Amniotic epithelial cell (primary cell): Measurements from ENCODE around the gene CDKN2C.
A peak's percentile ranks its signal among the peaks of the same experiment; 100 is the strongest.

Experiments used
- DNase-seq: peaks from one replicate; pipeline ENCODE4 v3.0.0-alpha.2; 2010; ENCODE audit warnings: low read depth

Gene CDKN2C

DNA sequence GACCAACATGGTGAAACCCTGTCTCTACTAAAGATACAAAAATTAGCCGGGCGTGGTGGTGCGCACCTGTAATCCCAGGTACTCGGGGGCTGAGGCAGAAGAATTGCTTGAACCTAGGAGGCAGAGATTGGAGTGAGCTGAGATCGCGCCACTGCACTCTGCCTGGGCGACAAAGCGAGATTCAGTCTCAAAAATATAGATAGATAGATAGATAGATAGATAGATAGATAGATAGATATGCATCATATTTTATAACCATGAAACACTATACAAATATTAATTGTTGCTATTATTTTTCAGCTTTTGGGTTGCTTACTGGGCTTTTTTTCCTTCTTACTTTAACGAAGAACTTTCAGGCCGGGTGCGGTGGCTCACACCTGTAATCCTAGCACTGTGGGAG is 5.2 kb upstream of the CDKN2C start:
- DNase-seq: no peak

DNA sequence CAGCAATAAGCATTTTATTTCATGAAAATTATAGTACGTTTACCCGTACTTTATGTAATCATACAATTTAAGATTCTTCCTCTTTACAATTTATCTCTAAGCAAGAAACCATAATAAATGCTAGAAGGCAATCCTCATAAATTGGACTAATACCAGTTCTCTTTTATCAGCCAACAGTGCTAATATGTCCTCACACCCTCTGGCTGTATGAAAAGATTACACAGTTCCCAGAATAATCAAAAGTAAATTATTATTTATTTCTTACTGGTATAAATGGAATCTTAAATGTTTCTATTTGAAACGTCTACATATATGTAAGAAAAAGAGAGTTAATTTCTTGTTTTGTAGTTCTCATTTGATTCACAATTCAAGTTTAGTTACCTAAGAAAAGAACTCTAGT is 3.1 kb upstream of the CDKN2C start:
- no peak for DNase-seq

DNA sequence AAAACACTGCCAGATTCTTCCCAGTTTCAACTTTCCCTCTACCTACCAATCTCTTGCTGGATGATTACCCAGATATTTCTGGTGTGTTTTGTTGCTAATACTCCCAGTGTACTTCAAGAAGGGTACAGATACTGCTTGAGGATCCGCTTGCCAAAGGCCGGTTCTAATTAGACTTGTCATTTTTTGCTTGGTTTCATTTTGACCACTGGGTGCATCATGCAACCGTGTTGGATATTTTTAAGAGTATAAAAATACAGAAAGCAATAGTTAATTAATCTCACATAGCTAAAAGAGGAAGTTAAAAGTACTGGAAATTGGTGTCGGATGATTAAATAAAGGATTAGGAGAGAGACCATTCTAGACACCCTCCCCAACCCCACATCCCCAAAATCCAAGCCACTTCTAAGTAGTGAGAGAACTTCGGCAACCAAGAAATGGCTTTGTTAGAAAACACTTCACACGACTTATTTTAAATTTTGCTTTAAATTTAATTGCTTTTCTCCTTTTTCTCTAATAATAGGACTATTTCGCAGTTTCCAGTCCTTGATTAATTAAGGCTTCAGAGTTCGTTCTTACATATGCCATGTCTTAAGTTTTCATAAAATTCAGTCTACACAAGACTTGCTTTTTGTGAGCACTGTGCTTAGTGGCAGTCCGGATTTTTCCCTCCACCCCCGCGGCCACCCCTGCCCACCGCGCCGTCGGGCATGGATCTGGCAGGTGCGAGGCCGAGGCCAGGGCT is 2.5 kb upstream of the CDKN2C start:
- no peak for DNase-seq

DNA sequence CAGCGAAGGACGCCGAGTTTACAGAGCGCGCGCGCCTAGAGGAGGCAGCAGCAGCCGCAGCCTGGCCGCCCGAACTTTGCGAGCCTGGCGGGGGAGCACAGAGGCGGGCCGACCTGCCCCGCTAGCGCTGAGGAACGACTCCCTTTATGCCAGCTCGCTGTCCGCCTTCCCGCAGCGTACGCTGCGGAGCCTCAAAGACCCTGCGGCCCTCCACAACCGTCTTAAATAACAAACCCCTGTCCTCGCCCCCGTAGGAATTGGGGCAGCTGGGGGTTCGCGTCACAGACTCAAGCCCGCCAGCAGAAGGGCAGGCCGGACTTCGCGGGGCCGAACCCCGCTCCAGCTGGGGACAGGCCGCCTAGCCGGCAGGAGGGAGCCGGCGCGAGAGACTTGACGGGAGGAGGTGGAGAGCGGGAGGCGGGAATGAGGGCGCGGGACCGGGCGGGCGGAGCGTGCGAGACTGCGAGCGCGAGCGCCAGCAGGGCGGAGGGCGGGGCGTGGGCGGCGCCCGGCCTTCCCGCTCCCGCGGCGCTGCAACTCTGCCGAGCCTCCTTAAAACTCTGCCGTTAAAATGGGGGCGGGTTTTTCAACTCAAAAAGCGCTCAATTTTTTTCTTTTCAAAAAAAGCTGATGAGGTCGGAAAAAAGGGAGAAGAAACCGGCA is 1.8 kb upstream of the CDKN2C start:
- peak; percentile 84 for DNase-seq

DNA sequence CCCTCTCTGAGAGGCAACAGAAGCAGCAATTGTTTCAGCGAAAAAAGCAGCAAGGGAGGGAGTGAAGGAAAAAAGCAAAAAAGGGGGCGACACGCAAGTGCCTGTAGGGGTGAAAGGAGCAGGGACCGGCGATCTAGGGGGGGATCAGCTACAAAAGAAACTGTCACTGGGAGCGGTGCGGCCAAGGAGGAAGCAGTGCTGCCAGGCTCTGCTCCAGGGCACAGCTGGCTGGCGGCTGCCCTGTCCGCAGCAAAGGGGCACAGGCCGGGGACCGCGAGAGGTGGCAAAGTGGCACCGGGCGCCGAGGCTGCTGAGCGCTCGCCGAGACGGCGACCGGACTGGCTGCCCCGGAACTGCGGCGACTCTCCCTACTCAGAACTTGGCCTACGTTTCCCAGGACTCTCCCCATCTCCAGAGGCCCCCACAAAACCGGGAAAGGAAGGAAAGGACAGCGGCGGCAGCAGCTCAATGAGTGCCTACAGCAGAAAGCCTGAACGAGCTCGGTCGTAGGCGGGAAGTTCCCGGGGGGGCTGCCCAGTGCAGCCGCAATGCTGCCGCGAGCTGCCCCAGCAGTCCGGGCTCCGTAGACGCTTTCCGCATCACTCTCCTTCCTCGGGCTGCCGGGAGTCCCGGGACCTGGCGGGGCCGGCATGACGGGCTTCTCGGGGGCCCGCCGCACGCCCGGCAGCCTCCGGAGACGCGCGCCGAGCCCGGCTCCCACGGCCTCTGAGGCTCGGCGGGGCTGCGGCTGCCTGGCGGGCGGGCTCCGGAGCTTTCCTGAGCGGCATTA is 1.0 kb upstream of the CDKN2C start:
- no peak for DNase-seq

DNA sequence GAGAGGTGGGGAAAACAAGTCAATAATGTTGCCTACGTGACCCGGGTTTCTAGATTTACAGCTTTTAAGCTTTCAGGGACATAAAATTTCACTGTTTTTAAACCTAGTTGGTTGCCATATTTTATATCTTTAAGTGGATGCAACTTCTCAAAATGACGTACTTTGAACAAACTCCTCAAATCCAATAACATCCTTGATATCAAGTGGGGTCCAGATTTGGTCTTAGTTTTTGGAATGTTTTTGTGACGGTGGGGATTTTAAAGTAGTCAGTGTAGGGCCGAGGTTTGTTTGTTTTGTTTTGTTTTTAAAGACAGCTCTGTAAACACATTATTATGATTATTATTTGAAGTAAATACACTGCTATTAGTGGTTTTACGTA is 453 bp downstream of the CDKN2C start:
- DNase-seq: no peak

DNA sequence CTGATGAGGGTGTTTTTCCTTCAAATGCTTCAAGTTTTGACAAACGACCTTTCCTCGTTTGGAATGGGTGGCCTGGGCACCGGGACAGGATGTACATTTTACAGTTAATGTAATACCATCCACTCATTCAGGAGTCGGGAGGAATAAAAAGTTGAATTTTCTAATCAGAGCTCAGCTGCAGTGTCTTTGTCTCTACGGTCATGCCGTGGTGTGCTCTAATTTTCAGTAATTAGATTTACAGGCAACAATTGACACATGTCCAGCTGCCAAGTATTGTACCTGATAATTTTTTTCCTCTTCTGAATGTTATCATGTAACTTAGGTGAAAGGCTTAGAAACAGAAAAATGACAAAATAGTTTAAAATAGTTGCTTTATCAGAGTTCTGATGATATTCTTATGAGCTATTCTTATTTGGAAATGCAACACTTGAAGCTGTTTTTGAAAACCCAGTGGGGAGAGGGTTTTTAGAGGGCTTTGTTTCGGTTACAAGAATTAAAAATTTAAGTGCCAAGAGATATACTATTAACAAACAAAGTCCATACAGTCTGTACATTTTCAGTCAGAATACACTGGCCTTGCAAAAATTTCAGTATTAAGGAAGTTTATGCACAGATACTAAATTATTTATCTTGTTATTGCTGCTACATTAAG is 1.0 kb downstream of the CDKN2C start:
- DNase-seq: no peak

DNA sequence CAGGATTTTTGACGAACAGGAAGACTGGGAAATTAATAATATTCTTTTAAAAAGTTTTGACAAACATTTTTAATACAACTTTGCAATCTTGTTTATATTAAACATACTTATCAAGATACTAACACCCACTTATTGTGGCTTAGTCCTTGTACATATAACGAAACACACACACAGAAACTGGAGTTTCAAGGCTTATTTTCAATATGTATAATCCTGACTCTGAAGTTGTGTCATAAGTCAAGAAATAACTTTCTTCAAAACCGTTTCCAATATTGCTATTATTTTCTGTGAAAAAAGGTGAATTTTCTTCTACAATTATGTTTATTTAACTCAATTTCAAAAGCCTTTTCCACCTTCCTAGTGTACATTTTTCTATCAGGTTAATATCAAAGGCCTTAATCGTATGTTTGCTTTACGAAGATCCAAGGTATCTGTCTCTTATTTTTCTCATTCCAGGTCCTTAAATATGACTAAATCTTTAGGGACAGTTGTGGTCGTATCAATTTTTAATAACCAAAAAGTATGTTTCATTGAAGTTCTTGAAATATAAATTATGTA is 1.8 kb downstream of the CDKN2C start:
- DNase-seq: no peak

DNA sequence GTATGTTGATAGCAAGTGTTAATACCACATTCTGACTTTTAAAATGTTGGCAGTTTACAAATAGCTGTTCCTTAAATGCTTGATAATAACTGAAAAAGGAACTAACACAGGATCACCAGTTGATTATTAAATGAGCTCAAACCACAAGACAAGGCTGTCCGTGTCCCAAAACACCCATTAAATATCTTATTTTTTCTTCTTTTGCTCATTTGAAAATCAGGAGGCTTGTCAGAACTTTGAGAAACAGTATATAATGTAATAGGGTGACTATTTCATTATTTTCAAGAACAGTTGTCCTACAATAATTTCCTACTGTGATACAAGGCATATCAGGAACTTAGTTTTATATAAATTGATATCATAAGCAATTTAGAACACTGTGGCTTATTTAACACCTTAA is 2.7 kb downstream of the CDKN2C start:
- no peak for DNase-seq

DNA sequence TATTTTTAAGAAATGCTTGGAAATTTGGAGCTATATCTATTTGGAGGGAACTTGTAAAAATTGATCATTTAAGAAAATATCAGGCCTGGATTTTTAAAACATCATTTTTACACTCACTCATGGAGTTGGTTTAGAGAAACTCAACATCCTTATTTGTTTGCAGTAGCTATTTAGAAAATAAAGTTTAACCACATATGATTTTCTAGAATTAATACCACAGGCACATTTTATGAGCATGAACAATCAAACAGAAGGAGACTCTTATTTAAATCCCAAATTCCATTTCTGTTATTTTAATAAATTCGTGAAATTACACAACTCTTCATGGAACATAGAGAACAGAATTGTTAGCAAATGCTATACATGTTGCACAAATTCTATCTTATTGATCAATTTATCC is 3.2 kb downstream of the CDKN2C start:
- DNase-seq: no peak

DNA sequence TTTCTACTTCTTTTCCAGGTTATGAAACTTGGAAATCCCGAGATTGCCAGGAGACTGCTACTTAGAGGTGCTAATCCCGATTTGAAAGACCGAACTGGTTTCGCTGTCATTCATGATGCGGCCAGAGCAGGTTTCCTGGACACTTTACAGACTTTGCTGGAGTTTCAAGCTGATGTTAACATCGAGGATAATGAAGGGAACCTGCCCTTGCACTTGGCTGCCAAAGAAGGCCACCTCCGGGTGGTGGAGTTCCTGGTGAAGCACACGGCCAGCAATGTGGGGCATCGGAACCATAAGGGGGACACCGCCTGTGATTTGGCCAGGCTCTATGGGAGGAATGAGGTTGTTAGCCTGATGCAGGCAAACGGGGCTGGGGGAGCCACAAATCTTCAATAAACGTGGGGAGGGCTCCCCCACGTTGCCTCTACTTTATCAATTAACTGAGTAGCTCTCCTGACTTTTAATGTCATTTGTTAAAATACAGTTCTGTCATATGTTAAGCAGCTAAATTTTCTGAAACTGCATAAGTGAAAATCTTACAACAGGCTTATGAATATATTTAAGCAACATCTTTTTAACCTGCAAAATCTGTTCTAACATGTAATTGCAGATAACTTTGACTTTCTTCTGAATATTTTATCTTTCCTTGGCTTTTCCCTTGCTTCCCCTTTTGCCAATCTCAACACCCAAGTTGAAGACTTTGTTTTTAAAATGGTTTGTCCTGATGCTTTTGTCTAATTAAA is 4.0 kb downstream of the CDKN2C start:
- no peak for DNase-seq

DNA sequence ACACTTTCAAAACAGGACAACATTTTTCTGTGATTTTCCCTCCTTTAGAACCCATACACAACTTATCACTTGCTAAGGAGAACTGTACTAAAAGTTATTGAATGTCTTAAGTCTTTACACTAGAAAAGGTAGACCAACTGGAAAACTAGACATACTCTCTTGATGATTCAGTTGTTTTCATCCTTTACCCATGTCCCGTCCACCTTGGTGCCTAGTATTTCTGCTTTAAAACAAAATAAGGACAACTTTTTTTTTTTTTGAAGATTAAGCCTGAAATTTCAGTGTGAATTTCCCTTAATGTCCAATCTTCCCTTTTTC is 4.5 kb downstream of the CDKN2C start:
- DNase-seq: no peak

DNA sequence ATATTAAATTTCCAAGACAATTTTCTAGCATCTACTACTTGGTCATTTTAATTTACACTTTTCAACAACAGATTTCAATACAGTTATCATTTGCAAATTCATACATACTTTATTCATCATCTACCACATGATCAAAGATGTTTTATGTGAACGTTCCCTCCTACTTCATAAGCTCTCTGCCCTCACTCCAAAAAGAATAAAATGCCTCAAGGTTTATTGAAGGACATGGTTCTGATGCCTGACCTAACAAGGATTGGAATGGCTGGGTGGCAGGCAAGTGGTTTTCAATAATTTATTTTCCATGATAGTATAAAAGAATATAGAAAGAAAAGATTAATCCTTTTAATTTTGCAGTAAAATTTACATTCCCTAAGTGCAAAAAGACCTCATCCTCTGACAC is 5.4 kb downstream of the CDKN2C start:
- DNase-seq: no peak

DNA sequence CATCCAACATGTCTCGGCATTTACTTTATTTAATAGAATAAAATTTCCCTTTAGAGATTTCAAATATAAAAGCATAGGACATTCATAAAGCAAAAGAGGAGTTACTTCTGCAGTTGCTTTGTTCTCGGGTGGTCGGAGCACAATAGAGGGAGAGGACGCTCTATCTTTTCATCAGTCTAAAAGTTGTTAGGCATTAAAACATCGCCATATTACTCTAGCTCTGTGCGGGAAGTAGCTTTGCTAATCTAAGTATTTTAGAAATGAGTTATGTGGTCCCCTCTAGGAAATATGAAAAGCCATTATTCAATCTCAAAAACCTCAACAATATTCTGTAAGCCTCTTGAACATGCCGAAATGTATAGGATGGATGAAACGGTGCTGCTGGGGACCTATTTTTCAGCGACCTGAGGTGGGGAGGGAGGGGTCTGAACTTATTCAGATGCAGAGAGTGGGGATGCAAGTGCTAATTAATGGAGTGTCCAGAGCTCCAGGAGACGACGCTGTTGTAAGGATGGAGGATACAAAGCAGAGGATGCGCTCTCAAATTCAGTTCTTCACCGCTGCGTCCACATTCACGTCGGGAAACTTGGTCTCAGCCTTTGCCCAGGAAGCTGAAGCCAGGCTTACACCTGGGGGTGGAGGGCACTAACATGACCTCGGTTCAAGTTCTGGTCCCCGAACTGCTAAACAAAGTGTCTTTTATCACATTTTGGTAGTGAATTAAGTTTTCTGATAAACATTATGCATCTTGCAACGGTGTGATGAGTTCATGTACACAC is 6.3 kb downstream of the CDKN2C start:
- no peak for DNase-seq

DNA sequence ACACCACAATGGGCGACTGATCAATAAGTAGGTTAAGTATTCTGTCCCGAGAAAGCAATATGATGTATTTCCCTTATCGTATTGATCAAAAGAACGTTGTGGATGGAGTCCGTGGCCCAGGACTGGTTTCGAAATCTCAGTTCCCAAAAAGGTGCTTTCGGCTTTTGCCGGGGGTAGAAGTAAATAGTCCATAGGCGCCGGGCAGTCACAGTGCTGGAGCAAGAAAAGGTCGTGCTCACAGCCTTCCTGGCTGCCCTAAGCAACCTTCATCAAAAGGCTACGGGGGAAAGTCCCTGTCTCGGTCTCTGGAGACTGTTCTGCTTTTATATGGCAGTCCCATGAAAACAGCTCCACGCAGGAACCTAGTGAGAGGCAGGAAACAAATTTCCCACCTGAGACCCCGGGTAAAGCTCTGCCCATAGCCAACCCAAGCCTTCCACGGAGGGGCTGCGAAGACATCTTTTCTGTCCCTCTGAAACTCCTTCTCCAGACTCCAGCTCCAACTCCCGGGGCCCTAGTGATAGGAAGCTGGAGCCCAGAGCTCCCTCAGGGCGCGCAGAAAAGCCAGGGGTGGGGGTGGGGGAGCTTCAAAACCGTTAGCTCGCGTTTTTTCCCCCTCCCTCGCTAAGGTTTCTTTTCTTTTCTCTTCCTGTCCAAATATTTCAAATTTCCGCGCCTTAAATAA is 7.0 kb downstream of the CDKN2C start:
- DNase-seq: no peak

DNA sequence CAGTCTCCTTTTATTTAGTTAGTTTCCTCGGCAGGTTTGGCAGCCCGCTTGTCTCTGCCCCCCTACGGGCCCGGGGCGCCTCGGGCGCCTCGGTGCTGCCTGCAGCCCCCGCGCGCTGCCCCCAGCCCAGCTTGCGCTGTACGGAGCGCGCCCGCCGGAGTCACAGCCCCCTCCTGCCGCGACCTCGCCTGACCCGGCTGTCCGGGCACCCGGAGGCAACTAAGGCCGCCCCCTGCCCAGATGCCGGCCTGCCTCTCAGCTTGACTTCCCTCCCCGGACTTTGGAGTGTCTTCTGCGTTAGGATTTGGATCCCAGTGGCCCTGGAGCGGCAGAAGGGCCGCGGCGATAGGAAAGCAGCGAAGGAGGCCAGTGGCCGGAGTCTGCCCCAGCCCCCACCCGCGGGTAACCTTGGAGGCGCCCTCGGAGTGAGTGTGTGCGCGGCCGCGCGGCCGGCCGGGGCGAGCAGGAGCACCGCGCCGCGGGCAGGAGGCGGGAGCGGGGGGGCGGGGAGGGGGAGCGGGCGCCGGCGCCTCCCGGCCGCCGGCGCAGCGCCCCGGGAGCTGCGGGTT is 7.6 kb downstream of the CDKN2C start:
- DNase-seq: peak; percentile 41

DNA sequence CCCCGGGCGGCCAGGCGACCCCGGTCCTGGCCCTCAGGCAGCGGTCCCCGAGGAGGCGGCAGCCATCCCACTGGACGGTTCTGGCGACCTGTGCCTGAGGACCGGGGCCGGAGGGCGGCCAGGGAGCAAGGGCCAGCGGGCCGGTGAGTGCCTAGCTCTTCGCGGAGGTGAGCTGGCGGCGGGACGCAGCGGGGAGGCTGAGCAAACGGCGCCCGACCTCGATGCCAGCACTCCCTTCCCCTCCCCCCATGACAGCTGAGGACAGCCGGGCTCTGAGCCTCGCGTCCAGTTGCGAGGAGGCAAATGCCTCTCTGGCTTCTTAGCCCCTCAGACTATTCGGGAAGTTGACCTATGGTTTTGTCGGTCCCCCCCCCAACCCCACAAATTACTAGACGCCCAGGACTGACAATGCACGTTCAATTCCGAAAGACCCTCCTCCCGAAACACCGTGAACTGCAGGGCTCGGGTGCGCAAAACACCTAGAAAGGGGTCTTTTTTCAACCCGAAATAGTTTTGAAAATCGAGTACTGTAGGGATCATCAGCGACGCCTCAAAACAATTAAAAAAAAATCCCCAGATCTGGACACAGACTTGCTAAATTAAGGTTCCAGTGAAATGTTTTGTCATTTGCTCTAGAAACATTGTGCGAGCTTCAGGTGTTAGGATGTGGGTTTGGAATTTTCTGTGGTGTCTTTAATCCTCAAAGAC is 8.3 kb downstream of the CDKN2C start:
- no peak for DNase-seq

DNA sequence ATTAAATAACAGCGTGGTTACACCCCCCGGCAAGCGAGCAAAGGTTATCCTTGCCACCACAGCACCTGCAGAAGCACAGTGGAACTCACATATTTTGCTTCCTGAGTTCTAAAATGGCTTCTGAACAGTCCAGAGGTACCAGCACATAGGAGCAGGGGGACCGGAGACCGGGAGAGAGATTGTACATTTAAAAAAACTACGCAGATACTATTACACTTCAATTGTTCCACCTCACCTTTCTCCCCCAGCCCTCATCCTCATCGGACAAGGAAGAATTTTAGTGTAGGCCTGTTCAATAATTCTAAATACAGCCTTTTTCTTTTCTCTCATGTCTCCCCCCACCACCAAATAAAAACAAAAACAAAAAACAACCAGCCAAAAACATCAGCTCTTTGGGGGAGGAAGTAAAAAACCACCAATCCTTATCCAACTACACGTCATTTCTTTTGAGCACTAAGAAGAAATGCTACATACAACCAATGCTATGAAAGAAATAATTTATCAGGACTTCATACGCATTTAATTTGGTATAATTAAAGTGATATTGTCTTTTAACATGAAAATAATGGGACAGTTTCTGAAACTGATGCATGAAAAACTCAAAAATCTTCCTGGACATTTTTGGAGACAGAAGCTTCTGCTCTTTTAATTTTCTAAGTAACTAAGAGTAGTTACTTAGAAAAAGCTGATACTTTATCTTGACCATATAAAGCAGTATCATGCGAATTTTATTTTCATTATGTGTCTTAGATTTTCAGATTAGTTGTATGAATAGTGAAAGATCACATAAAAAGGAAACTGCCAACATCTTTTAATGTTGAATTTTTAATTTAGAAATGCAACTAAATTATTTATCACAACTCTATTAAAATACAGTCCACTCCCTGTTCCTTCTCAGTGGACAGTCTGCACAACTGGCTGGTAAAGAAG is 9.1 kb downstream of the CDKN2C start:
- no peak for DNase-seq
